Neural crest cell (in vitro differentiated cells): ENCODE measurements around the gene SHLD2. TPM values are rescaled to one million over a fixed set of nuclear protein-coding genes. Genes with fewer than 3 reads are reported as not detected.
"Not testable (repeated sequence)": the region's sequence is repeated elsewhere in the genome, so short reads cannot be mapped to it uniquely, and the experiment has no call there.

Experiments used
- DNase-seq: peaks from one replicate; pipeline ENCODE4 v3.0.0; 2021; ENCODE audit warnings: low read depth, mixed read lengths, low spot score
- H3K27ac Mint-ChIP-seq: one replicate; pipeline ENCODE4 v1.8.0; 2021; ENCODE audit warnings: mild to moderate bottlenecking, mixed read lengths; ENCODE audit not compliant: unreplicated experiment
- H3K27me3 Mint-ChIP-seq: 2 replicates; pipeline ENCODE4 v1.8.0; 2021; ENCODE audit warnings: low read depth, mild to moderate bottlenecking, mixed read lengths
- H3K36me3 Mint-ChIP-seq: 2 replicates; pipeline ENCODE4 v1.8.0; 2021; ENCODE audit warnings: low read depth, mild to moderate bottlenecking, mixed read lengths
- H3K4me1 Mint-ChIP-seq: 2 replicates; pipeline ENCODE4 v1.8.0; 2021; ENCODE audit warnings: mixed read lengths
- H3K4me3 Mint-ChIP-seq: one replicate; pipeline ENCODE4 v1.8.0; 2021; ENCODE audit warnings: mild to moderate bottlenecking, mixed read lengths
- H3K9me3 Mint-ChIP-seq: 2 replicates; pipeline ENCODE4 v1.8.0; 2021; ENCODE audit warnings: mixed read lengths
- total RNA-seq: library from RNA; stranded (reverse); gene quantifications from 2 replicates; pipeline ENCODE4 v1.2.1, GENCODE V29; 2021
- TF ChIP-seq, protein P1 (sequence below): fragments of 200-600 bp; sonication (generic); conservative IDR thresholded peaks from 2 replicates; pipeline ENCODE4 v1.5.0; 2021; ENCODE audit warnings: antibody characterized with exemption, mild to moderate bottlenecking

The SHLD2 gene
- total RNA-seq, 1 donor from 2014 or later = 28.3 TPM

GRCh38 chr10:87066865-87067264 is 28.1 kb upstream of the SHLD2 start:
- no peak overlapping the region for H3K4me3 Mint-ChIP-seq
- TF ChIP-seq, protein P1, sequence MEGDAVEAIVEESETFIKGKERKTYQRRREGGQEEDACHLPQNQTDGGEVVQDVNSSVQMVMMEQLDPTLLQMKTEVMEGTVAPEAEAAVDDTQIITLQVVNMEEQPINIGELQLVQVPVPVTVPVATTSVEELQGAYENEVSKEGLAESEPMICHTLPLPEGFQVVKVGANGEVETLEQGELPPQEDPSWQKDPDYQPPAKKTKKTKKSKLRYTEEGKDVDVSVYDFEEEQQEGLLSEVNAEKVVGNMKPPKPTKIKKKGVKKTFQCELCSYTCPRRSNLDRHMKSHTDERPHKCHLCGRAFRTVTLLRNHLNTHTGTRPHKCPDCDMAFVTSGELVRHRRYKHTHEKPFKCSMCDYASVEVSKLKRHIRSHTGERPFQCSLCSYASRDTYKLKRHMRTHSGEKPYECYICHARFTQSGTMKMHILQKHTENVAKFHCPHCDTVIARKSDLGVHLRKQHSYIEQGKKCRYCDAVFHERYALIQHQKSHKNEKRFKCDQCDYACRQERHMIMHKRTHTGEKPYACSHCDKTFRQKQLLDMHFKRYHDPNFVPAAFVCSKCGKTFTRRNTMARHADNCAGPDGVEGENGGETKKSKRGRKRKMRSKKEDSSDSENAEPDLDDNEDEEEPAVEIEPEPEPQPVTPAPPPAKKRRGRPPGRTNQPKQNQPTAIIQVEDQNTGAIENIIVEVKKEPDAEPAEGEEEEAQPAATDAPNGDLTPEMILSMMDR = no peak
- H3K9me3 Mint-ChIP-seq = no peaks in the 10 kb centered on the region
- no peak overlapping the region for H3K27ac Mint-ChIP-seq
- H3K36me3 Mint-ChIP-seq = peaks cover 18% of the 10 kb centered on the region
- no peaks in the 10 kb centered on the region for H3K4me1 Mint-ChIP-seq
- no peaks in the 10 kb centered on the region for H3K27me3 Mint-ChIP-seq
- DNase-seq = no peak

DNA sequence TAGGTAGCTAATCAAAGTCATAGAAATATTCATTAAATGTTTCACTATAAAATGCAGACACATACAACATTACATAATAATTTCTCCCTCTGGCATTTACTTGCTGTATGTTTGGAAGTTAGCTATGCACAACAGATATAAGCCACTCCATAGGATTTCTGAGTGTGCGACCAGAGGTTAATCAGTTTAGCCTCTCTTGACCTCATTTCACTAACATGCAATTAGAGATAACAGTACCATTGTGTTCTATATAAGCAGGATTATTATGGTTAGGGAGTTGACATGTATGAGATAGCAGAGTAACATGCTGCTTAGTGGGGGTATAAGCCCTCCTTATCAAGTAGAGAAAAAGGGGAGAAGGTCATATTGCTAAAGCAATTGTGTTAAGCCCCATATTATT is 26.7 kb upstream of the SHLD2 start:
- peaks cover 21% of the 10 kb centered on the region for H3K36me3 Mint-ChIP-seq
- H3K27ac Mint-ChIP-seq = no peak overlapping the region
- no peaks in the 10 kb centered on the region for H3K27me3 Mint-ChIP-seq
- H3K4me3 Mint-ChIP-seq = no peak overlapping the region
- TF ChIP-seq, protein P1 = no peak
- H3K4me1 Mint-ChIP-seq = no peaks in the 10 kb centered on the region
- no peak for DNase-seq
- no peaks in the 10 kb centered on the region for H3K9me3 Mint-ChIP-seq

DNA sequence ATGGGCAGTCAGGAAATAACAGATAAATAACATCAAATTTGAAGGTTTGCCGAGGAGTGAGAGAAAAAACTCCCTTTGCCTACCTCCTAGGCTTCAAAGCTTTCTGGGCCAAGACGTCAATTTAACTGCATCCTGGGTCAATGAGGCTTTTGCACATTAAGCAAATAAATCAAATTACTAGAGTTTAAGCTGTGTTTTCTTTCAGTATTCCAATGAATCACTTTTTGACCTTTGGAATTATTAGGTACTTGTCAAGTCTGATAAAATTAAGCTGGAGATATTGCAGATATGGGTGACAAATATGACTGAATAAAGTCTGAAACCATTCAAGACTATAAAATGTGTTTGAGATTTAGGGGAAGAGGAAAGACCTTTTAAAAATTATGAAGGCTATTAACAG is 22.6 kb upstream of the SHLD2 start:
- TF ChIP-seq, protein P1 = no peak
- H3K9me3 Mint-ChIP-seq = no peaks in the 10 kb centered on the region
- no peaks in the 10 kb centered on the region for H3K4me1 Mint-ChIP-seq
- no peak for DNase-seq
- H3K27ac Mint-ChIP-seq = no peak overlapping the region
- H3K36me3 Mint-ChIP-seq = peaks cover 11% of the 10 kb centered on the region
- no peak overlapping the region for H3K4me3 Mint-ChIP-seq
- H3K27me3 Mint-ChIP-seq = no peaks in the 10 kb centered on the region

- not testable (repeated sequence) for H3K9me3 Mint-ChIP-seq, H3K27me3 Mint-ChIP-seq, H3K4me1 Mint-ChIP-seq, H3K27ac Mint-ChIP-seq, DNase-seq, H3K4me3 Mint-ChIP-seq
- H3K36me3 Mint-ChIP-seq = peaks cover 13% of the 10 kb centered on the region
Observed at GRCh38 chr10:87076421-87076820, 18.6 kb upstream of the SHLD2 start.

DNA sequence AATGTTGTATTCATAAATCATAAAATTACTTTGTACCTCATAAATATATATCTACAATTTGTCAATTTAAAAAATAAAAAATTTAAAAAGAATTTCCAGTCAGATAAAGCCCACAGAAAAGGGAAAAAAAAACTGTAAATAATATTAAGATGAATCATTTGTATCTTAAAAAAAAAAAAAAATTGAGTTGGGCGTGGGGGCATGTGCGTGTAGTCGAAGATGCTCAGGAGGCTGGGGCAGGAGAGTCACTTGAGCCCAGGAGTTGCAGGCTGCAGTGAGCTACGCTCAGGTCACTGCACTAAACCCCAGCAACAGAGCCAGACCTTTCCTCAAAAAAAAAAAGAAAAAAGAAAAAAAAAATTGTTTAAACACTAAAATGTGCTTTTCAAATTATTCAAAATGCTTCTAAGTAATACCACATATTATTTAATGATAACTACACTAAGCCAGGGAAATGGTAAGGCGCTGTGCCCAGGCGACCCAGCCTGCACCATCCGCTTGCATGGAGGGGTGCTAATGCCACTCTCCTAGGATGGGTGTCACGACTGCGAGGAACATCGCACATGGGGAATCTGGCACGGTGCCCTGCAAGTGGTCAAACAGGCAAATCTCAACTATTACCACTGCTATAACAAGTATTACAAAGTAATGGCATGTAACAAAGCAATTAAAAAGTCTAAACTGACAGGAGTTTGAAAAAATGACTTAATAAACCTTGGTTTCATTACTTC is 15.7 kb upstream of the SHLD2 start:
- TF ChIP-seq, protein P1 = no peak
- DNase-seq = no peak
- Mint-ChIP-seq H3K36me3 (peaks cover 10% of the 10 kb centered on the region), H3K27ac (no peak overlapping the region), H3K9me3 (no peaks in the 10 kb centered on the region), H3K4me1 (peaks cover 23% of the 10 kb centered on the region), H3K4me3 (no peak overlapping the region), H3K27me3 (no peaks in the 10 kb centered on the region)

DNA sequence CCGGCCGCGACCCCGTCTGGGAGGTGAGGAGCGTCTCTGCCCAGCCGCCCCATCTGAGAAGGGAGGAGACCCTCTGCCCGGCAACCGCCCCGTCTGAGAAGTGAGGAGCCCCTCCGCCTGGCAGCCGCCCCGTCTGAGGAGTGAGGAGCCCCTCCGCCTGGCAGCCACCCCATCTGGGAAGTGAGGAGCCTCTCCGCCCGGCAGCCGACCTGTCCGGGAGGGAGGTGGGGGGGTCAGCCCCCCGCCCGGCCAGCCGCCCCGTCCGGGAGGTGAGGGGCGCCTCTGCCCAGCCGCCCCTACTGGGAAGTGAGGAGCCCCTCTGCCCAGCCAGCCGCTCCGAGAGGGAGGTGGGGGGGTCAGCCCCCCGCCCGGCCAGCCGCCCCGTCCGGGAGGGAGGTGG is 14.4 kb upstream of the SHLD2 start:
- peaks cover 28% of the 10 kb centered on the region for H3K4me1 Mint-ChIP-seq
- H3K9me3 Mint-ChIP-seq, DNase-seq, H3K27me3 Mint-ChIP-seq, H3K4me3 Mint-ChIP-seq, H3K27ac Mint-ChIP-seq: not testable (repeated sequence)
- peaks cover 12% of the 10 kb centered on the region for H3K36me3 Mint-ChIP-seq

GRCh38 chr10:87081574-87081973 is 13.4 kb upstream of the SHLD2 start:
- DNase-seq, H3K27ac Mint-ChIP-seq, H3K9me3 Mint-ChIP-seq, H3K4me3 Mint-ChIP-seq, H3K27me3 Mint-ChIP-seq: not testable (repeated sequence)
- H3K36me3 Mint-ChIP-seq = peaks cover 14% of the 10 kb centered on the region
- peaks cover 28% of the 10 kb centered on the region for H3K4me1 Mint-ChIP-seq

DNA sequence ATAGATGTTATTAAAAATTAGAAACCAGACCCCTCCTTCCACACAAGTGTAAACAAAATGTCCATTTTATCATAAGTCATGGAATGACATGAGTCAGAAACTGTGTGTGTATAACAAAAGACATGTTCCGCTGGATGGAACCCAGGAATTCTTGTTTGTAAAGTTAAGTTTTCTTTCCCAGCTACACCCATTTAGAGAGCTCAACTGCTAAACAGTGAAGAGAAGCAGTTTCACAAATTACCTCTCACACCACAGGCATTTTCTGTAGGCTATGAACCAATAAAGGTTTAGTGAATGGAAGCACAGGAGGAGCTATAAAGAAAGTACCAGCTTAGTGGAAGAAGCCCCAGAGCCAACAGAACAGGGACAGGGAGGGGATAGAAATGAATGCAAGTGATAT is 12.8 kb upstream of the SHLD2 start:
- not testable (repeated sequence) for H3K4me3 Mint-ChIP-seq, H3K27me3 Mint-ChIP-seq, DNase-seq, H3K9me3 Mint-ChIP-seq
- peak overlapping the region; percentile 69 for H3K27ac Mint-ChIP-seq
- peaks cover 18% of the 10 kb centered on the region for H3K36me3 Mint-ChIP-seq
- peaks cover 28% of the 10 kb centered on the region for H3K4me1 Mint-ChIP-seq

- Mint-ChIP-seq H3K27ac (peak overlapping the region; percentile 87), H3K36me3 (peaks cover 18% of the 10 kb centered on the region), H3K4me1 (peaks cover 34% of the 10 kb centered on the region)
- not testable (repeated sequence) for H3K9me3 Mint-ChIP-seq, H3K4me3 Mint-ChIP-seq, DNase-seq, H3K27me3 Mint-ChIP-seq
Observed at GRCh38 chr10:87083576-87084290, 11.3 kb upstream of the SHLD2 start.
